ENCODE data around the gene RELL1. TPM values are rescaled to one million over a fixed set of nuclear protein-coding genes. Genes with fewer than 3 reads are reported as not detected.

The RELL1 gene
- polyA plus RNA-seq, 1 donor from 2014 or later = 0.47 TPM

GRCh38 chr4:37673538-37674192 is 12.5 kb downstream of the RELL1 start (continued):
- TF ChIP-seq EZH2 (IDR thresholded peaks at IDR 0.05; ENCODE audit: borderline replicate concordance, insufficient read depth, low read length, poor library complexity, severe bottlenecking) = no peak
- no peak for TF ChIP-seq RAD21 (conservative IDR thresholded peaks at IDR 0.05)
- no peak for TF ChIP-seq EP300 (conservative IDR thresholded peaks at IDR 0.05; ENCODE audit: poor library complexity, severe bottlenecking)

- Histone ChIP-seq H3K4me2 (ENCODE audit: low read length) (no peak overlapping the region), H3K9ac (ENCODE audit: low read length) (no peak overlapping the region), H3K36me3 (ENCODE audit: insufficient read depth, low read length) (no peaks in the 10 kb centered on the region), H4K20me1 (ENCODE audit: insufficient read depth) (no peaks in the 10 kb centered on the region), H3K27ac (ENCODE audit: low read length) (no peak overlapping the region), H3K9me2 (ENCODE audit: insufficient read depth, low read length) (no peaks in the 10 kb centered on the region), H3K9me3 (ENCODE audit: low read length) (no peaks in the 10 kb centered on the region), H3K27me3 (ENCODE audit: insufficient read depth, low read depth, low read length) (no peaks in the 10 kb centered on the region), H3K4me3 (ENCODE audit: low read length) (no peak overlapping the region), H3K79me2 (replicated peaks; ENCODE audit: insufficient read depth, low read length) (no peaks in the 10 kb centered on the region), H3F3A (ENCODE audit: insufficient read depth, low read length, poor library complexity, severe bottlenecking) (no peaks in the 10 kb centered on the region), H2AFZ (ENCODE audit: low read depth, low read length) (no peak overlapping the region)
- no peak for TF ChIP-seq EZH2 (IDR thresholded peaks at IDR 0.05; ENCODE audit: borderline replicate concordance, insufficient read depth, low read length, poor library complexity, severe bottlenecking)
- no peak for TF ChIP-seq EP300 (conservative IDR thresholded peaks at IDR 0.05; ENCODE audit: poor library complexity, severe bottlenecking)
- no peak for TF ChIP-seq MXI1 (conservative IDR thresholded peaks at IDR 0.05; ENCODE audit: poor library complexity, severe bottlenecking)
- TF ChIP-seq RAD21 (conservative IDR thresholded peaks at IDR 0.05) = no peak
- TF ChIP-seq POLR2AphosphoS5 (IDR thresholded peaks at IDR 0.05) = no peak
- no peak for TF ChIP-seq TAF1 (IDR thresholded peaks at IDR 0.05; ENCODE audit: low read depth)
- TF ChIP-seq SMC3 (conservative IDR thresholded peaks at IDR 0.05; ENCODE audit: poor library complexity) = no peak
- TF ChIP-seq REST (IDR thresholded peaks at IDR 0.05; ENCODE audit: borderline replicate concordance) = no peak
- no peak for TF ChIP-seq CTCF (IDR thresholded peaks at IDR 0.05; ENCODE audit: poor library complexity, severe bottlenecking)
Measured at GRCh38 chr4:37671072-37671471, 15.1 kb downstream of the RELL1 start.

DNA sequence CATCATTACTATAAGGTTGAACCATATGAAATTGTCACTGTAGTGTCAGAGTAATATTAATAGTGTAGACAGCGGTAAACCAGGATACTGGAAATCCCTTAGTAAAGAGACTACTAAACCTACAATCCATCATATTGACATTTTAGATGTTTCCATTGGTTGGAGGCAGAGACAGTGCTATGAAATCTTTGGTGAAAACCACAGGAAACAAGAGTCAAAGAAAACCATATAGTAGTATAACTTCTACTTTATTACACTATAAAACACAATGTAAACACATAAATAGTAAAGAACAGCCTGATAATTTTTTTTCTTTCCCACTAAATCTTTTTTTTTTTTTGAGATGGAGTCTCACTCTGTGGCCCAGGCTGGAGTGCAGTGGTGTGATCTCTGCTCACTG is 15.9 kb downstream of the RELL1 start:
- H3K9ac ChIP-seq (ENCODE audit: low read length) = no peak overlapping the region
- H2AFZ ChIP-seq (ENCODE audit: low read depth, low read length) = no peak overlapping the region
- TF ChIP-seq POLR2AphosphoS5 (IDR thresholded peaks at IDR 0.05) = no peak
- TF ChIP-seq EP300 (conservative IDR thresholded peaks at IDR 0.05; ENCODE audit: poor library complexity, severe bottlenecking) = no peak
- TF ChIP-seq EZH2 (IDR thresholded peaks at IDR 0.05; ENCODE audit: borderline replicate concordance, insufficient read depth, low read length, poor library complexity, severe bottlenecking) = no peak
- no peak for TF ChIP-seq MXI1 (conservative IDR thresholded peaks at IDR 0.05; ENCODE audit: poor library complexity, severe bottlenecking)
- no peak for TF ChIP-seq REST (IDR thresholded peaks at IDR 0.05; ENCODE audit: borderline replicate concordance)
- TF ChIP-seq CTCF (IDR thresholded peaks at IDR 0.05; ENCODE audit: poor library complexity, severe bottlenecking) = no peak
- TF ChIP-seq TAF1 (IDR thresholded peaks at IDR 0.05; ENCODE audit: low read depth) = no peak
- no peak for TF ChIP-seq SMC3 (conservative IDR thresholded peaks at IDR 0.05; ENCODE audit: poor library complexity)
- no peak for TF ChIP-seq RAD21 (conservative IDR thresholded peaks at IDR 0.05)
- no peaks in the 10 kb centered on the region for H4K20me1 ChIP-seq (ENCODE audit: insufficient read depth)
- H3K36me3 ChIP-seq (ENCODE audit: insufficient read depth, low read length) = no peaks in the 10 kb centered on the region
- H3F3A ChIP-seq (ENCODE audit: insufficient read depth, low read length, poor library complexity, severe bottlenecking) = no peaks in the 10 kb centered on the region
- H3K4me2 ChIP-seq (ENCODE audit: low read length) = no peak overlapping the region
- no peaks in the 10 kb centered on the region for H3K9me2 ChIP-seq (ENCODE audit: insufficient read depth, low read length)
- H3K9me3 ChIP-seq (ENCODE audit: low read length) = no peaks in the 10 kb centered on the region
- H3K27me3 ChIP-seq (ENCODE audit: insufficient read depth, low read depth, low read length) = no peaks in the 10 kb centered on the region
- no peaks in the 10 kb centered on the region for H3K79me2 ChIP-seq (replicated peaks; ENCODE audit: insufficient read depth, low read length)
- H3K4me3 ChIP-seq (ENCODE audit: low read length) = no peak overlapping the region
- no peak overlapping the region for H3K27ac ChIP-seq (ENCODE audit: low read length)

All from neural cell (in vitro differentiated cells).